ENCODE results near the gene MRM2. TPM values are rescaled to one million over a fixed set of nuclear protein-coding genes. Genes with fewer than 3 reads are reported as not detected.

The MRM2 gene
- total and polyA plus RNA-seq, 2 experiments from 2014 or later = 14.8 to 31.3 TPM

DNA sequence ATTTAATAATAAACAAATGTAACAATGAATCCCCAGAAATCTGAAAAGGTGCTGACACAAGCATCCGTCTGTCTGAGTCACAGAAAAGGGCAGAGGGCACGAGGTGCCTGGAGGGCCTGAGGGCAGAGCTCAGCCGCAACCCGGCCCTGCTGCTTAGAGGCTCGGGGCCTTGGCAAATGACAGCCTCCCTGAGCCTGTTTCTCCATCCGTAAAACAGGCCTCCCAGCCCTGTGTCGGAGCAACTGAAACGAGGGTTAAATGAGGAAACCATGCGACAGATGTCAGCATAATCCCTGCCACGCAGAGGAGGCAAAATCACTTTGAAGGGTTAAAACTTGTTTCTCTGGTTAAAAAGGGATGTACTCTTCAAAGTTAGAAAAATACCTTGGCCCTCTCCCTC, 24.9 kb upstream of the MRM2 start:
- Histone ChIP-seq H3K4me2 (no peak overlapping the region), H4K20me1 (ENCODE audit: insufficient read depth, poor library complexity, severe bottlenecking) (no peaks in the 10 kb centered on the region), H3K4me1 (ENCODE audit: insufficient read depth) (peaks cover 14% of the 10 kb centered on the region), H3K9me3 (ENCODE audit: low read depth) (no peaks in the 10 kb centered on the region), H3K27ac (no peak overlapping the region), H3K4me3 (no peak overlapping the region), H2AFZ (no peak overlapping the region), H3K9me2 (replicated peaks; ENCODE audit: insufficient read depth) (no peaks in the 10 kb centered on the region), H3K36me3 (replicated peaks; ENCODE audit: insufficient read depth, low read depth) (no peaks in the 10 kb centered on the region), H3K27me3 (no peaks in the 10 kb centered on the region), H3K79me2 (no peaks in the 10 kb centered on the region)
- TF ChIP-seq EZH2phosphoT487 (IDR thresholded peaks at IDR 0.05; ENCODE audit: low read depth, severe bottlenecking, unreplicated experiment) = no peak
- DNase-seq (ENCODE audit: low spot score) = no peak
- 60% methylated on average over 10 of the region's 10 CpGs for WGBS (ENCODE audit: low lambda C conversion rate, missing lambda C conversion rate)

DNA sequence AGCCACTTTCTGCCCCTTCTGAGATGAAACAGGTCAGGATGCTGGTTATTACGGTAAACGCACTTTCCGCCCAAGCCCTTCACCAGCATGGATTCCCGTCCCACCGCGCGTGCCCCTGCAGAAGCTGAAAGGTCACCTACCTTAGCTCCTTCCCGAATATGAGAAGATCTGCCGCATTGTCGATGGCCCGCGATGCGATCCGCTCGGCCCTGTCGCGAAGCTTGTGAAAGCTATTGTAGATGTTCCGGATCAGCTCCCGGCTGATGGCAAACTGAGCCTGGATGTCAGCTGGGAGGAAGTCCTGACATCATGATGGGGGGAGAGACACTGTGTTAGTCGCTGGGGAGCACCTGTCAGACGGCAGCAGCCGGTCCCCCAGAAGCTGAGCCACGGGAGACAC, 22.2 kb upstream of the MRM2 start:
- no peaks in the 10 kb centered on the region for H3K4me1 ChIP-seq (ENCODE audit: insufficient read depth)
- 98% methylated on average over 22 of the region's 23 CpGs for WGBS (ENCODE audit: low lambda C conversion rate, missing lambda C conversion rate)
- H3K79me2 ChIP-seq = no peaks in the 10 kb centered on the region
- no peaks in the 10 kb centered on the region for H3K36me3 ChIP-seq (replicated peaks; ENCODE audit: insufficient read depth, low read depth)
- TF ChIP-seq EZH2phosphoT487 (IDR thresholded peaks at IDR 0.05; ENCODE audit: low read depth, severe bottlenecking, unreplicated experiment) (no peak), EZH2 (IDR thresholded peaks at IDR 0.05; ENCODE audit: borderline replicate concordance) (no peak)
- TF ChIP-seq, protein P1, sequence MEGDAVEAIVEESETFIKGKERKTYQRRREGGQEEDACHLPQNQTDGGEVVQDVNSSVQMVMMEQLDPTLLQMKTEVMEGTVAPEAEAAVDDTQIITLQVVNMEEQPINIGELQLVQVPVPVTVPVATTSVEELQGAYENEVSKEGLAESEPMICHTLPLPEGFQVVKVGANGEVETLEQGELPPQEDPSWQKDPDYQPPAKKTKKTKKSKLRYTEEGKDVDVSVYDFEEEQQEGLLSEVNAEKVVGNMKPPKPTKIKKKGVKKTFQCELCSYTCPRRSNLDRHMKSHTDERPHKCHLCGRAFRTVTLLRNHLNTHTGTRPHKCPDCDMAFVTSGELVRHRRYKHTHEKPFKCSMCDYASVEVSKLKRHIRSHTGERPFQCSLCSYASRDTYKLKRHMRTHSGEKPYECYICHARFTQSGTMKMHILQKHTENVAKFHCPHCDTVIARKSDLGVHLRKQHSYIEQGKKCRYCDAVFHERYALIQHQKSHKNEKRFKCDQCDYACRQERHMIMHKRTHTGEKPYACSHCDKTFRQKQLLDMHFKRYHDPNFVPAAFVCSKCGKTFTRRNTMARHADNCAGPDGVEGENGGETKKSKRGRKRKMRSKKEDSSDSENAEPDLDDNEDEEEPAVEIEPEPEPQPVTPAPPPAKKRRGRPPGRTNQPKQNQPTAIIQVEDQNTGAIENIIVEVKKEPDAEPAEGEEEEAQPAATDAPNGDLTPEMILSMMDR (IDR thresholded peaks at IDR 0.05; ENCODE audit: poor library complexity) = no peak
- DNase-seq (ENCODE audit: low spot score) = no peak
- no peaks in the 10 kb centered on the region for H3K9me3 ChIP-seq (ENCODE audit: low read depth)
- no peak overlapping the region for H3K27ac ChIP-seq
- no peaks in the 10 kb centered on the region for H3K27me3 ChIP-seq
- H3K4me3 ChIP-seq = no peak overlapping the region
- H3K4me2 ChIP-seq = no peak overlapping the region
- H3K9me2 ChIP-seq (replicated peaks; ENCODE audit: insufficient read depth) = no peaks in the 10 kb centered on the region
- no peak overlapping the region for H2AFZ ChIP-seq
- H4K20me1 ChIP-seq (ENCODE audit: insufficient read depth, poor library complexity, severe bottlenecking) = no peaks in the 10 kb centered on the region

DNA sequence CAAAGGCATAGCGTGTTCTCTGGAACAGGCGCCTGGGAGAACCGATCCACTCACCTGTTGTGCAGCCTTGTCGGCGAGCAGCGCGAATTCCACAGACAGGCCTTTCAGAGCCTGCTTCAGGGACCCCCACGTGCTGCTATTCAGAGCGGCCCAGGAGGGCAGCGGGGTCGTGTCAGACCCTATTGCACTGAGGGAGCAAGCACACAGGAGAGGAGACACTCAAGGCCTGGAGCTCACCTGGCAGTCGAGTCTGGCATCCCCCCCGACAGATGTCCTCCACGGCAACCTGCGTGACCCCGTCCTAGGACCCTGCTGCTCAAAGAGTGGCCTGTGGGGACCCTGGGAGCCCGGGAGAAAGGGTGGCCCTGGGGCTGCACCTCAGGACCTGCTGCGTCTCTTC, 21.2 kb upstream of the MRM2 start:
- Histone ChIP-seq H2AFZ (no peak overlapping the region), H3K9me2 (replicated peaks; ENCODE audit: insufficient read depth) (no peaks in the 10 kb centered on the region), H3K4me2 (no peak overlapping the region), H3K27ac (no peak overlapping the region), H3K36me3 (replicated peaks; ENCODE audit: insufficient read depth, low read depth) (no peaks in the 10 kb centered on the region), H3K4me1 (ENCODE audit: insufficient read depth) (no peaks in the 10 kb centered on the region), H3K9me3 (ENCODE audit: low read depth) (no peaks in the 10 kb centered on the region), H3K27me3 (no peaks in the 10 kb centered on the region), H3K79me2 (no peaks in the 10 kb centered on the region), H4K20me1 (ENCODE audit: insufficient read depth, poor library complexity, severe bottlenecking) (no peaks in the 10 kb centered on the region), H3K4me3 (no peak overlapping the region)
- no peak for DNase-seq (ENCODE audit: low spot score)
- TF ChIP-seq, protein P1 (IDR thresholded peaks at IDR 0.05; ENCODE audit: poor library complexity) = no peak
- TF ChIP-seq EZH2phosphoT487 (IDR thresholded peaks at IDR 0.05; ENCODE audit: low read depth, severe bottlenecking, unreplicated experiment) (no peak), EZH2 (IDR thresholded peaks at IDR 0.05; ENCODE audit: borderline replicate concordance) (no peak)
- WGBS (ENCODE audit: low lambda C conversion rate, missing lambda C conversion rate) = 93% methylated on average over 18 of the region's 18 CpGs

DNA sequence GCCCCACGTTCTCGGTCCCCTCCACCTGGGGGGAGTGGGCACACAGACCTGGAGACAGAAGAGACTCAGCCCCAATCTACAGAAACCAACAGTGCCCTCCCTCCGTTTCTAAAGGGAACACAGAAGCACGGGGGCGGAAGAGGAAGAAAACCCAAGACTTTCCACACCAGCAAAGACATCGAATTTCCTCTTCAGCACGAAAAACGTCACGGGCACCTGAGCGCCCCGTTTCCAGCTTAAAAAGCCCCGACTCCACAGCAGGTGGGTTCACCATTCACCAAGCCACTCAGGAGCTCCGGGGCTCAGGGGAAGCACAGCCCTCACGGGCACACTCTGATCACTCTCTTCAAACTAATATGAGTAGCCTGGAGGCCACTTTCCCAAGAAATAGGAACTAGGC, 19.6 kb upstream of the MRM2 start:
- Histone ChIP-seq H3K4me1 (ENCODE audit: insufficient read depth) (no peaks in the 10 kb centered on the region), H3K27me3 (no peaks in the 10 kb centered on the region), H3K9me2 (replicated peaks; ENCODE audit: insufficient read depth) (no peaks in the 10 kb centered on the region), H3K4me3 (no peak overlapping the region), H3K9me3 (ENCODE audit: low read depth) (no peaks in the 10 kb centered on the region), H4K20me1 (ENCODE audit: insufficient read depth, poor library complexity, severe bottlenecking) (no peaks in the 10 kb centered on the region), H3K36me3 (replicated peaks; ENCODE audit: insufficient read depth, low read depth) (no peaks in the 10 kb centered on the region), H3K27ac (no peak overlapping the region), H3K4me2 (no peak overlapping the region), H2AFZ (no peak overlapping the region), H3K79me2 (no peaks in the 10 kb centered on the region)
- no peak for TF ChIP-seq EZH2phosphoT487 (IDR thresholded peaks at IDR 0.05; ENCODE audit: low read depth, severe bottlenecking, unreplicated experiment)
- TF ChIP-seq EZH2 (IDR thresholded peaks at IDR 0.05; ENCODE audit: borderline replicate concordance) = no peak
- TF ChIP-seq, protein P1 (IDR thresholded peaks at IDR 0.05; ENCODE audit: poor library complexity) = no peak
- no peak for DNase-seq (ENCODE audit: low spot score)
- 94% methylated on average over 14 of the region's 14 CpGs for WGBS (ENCODE audit: low lambda C conversion rate, missing lambda C conversion rate)

Data from hepatocyte (in vitro differentiated cells).